LNCaP clone FGC (cell line): ENCODE results near the gene LCP1.

Experiments
- DNase-seq: peaks from one replicate; pipeline ENCODE4 v3.0.0-alpha.2; 2011; ENCODE audit warnings: low read depth
- H3K4me3 ChIP-seq: 2 replicates; pipeline ENCODE4 v1.5.1; 2011; ENCODE audit warnings: mild to moderate bottlenecking, low read depth, low read length, control low read depth
- TF ChIP-seq, protein P1 (sequence below): IDR thresholded peaks from 2 replicates; pipeline ENCODE4 v1.5.1; 2012; ENCODE audit warnings: mild to moderate bottlenecking; ENCODE audit not compliant: control insufficient read depth, insufficient read depth; ENCODE audit errors: extremely low read depth

The LCP1 gene

DNA sequence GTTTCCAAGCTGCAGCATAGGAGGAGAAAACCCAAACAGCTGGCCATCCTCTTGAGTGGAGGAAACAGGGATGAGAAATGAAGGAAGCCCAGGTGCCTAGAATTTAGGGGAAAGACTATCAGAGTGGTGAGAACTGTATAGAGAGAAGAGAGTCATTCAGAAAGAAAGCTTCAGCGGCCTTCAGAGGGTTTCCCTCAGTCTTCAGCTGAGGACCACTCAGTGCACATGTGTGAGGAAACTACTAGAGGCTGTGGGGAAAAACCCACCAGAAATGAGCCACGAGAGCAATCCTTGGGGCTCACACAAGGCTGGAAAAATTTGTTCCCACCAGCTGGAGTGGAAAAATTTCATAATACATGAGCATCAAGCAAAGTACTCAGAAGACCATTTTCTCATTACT, 41.9 kb downstream of the LCP1 start:
- TF ChIP-seq, protein P1, sequence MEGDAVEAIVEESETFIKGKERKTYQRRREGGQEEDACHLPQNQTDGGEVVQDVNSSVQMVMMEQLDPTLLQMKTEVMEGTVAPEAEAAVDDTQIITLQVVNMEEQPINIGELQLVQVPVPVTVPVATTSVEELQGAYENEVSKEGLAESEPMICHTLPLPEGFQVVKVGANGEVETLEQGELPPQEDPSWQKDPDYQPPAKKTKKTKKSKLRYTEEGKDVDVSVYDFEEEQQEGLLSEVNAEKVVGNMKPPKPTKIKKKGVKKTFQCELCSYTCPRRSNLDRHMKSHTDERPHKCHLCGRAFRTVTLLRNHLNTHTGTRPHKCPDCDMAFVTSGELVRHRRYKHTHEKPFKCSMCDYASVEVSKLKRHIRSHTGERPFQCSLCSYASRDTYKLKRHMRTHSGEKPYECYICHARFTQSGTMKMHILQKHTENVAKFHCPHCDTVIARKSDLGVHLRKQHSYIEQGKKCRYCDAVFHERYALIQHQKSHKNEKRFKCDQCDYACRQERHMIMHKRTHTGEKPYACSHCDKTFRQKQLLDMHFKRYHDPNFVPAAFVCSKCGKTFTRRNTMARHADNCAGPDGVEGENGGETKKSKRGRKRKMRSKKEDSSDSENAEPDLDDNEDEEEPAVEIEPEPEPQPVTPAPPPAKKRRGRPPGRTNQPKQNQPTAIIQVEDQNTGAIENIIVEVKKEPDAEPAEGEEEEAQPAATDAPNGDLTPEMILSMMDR, result no peak
- DNase-seq, result no peak
- no peak overlapping the region for H3K4me3 ChIP-seq

DNA sequence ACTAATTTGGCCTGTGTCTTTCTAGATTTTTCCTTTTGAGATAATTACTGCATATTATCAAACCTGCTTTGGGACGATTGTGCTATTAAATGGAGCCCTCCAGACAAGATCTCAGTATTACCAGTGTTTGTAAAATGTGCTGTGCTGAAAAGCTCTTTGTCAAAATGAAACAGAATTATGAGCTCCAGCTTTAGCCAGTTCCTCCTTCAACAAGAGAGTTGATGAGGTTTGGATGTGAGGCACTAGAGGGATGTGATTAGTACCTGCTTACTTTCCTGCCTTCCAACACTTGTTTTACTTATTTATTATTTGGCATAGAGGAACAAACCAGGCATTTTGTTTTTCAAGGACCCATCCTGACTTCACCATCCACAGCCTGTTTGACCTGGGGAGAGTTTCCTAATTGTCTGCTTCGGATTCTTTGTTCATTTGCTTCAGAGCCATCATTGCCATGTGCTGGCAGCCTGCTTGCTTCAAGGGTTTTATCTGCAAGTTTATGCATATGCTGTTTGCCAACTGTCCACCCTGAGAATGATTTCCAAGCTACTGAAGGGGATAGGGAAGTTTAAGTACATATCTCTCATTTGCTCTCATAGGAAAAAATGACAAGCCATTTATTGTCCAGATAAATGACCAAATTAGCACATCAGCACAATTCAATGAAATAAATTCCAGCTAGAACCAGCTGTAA, 44.2 kb downstream of the LCP1 start:
- TF ChIP-seq, protein P1, result no peak
- no peak for DNase-seq
- no peak overlapping the region for H3K4me3 ChIP-seq

DNA sequence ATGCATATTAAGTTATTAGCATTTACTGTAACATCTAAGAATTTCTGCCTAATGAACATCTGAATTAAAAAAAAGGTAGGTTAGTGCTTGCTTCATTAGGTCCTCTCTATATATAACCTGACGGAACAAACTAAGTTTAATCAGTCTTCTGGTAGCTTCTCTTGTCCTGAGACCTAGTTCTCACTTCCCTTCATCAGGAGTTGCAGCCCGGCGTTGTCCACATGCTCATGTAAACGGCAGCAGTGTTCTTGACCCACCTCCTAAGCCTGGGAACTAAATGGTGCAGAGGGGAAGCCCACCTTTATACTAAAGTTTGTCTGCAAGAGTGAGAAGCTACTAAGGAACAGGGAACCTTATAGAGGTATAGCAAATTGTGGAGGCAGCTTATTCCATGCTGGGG, 45.3 kb downstream of the LCP1 start:
- DNase-seq, result no peak
- TF ChIP-seq, protein P1, result no peak

DNA sequence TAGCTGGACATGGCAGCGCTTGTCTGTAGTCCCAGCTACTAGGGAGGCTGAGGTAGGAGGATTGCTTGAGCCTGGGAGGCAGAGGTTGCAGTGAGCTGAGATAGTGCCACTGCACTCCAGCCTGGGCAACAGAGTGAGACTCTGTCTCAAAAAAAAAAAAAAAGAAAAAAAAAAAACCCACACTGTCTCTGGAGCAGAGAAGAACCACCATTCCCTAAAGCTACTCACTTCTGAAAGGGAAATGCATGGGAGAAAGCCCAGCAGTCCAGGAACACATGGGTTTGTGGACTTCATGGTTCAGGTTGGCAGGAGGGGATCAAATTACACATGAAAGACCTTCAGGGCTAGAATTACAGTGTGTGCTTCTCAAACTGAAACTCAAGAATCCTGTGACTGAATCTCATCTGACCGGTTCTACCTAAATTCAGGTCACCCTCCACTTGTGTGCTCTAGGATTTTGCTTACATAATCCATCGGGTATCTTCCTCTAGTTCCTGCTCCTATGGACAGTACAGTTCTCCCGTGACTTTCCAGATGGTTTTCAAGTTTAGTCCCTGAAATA, 46.9 kb downstream of the LCP1 start:
- peak overlapping the region; percentile 17; the same call in 1 of the 2 replicates for H3K4me3 ChIP-seq
- peak; percentile 99 for DNase-seq
- TF ChIP-seq, protein P1, result no peak

More for the DNA sequence above, 45.3 kb downstream of the LCP1 start:
- H3K4me3 ChIP-seq, result no peak overlapping the region

DNA sequence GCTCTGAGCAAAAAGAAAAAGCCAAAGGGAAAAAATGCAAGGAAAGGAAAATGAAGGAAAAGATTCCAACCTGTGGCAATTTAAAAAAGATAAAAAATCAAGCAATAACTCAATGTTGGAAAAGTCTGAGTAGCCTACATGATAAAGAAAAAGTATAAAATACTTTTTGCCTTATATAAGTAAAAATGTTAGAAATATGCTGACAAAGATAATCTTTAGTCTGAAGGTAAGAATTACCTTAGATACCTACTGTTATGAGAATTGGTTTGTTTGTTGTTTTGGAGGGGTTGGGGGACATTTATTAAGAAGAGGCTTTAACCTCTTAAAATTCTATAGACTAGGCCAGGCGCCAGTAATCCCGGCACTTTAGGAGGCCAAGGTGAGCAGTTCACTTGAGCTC, 47.5 kb downstream of the LCP1 start:
- peak overlapping the region; percentile 17; the same call in 1 of the 2 replicates for H3K4me3 ChIP-seq
- TF ChIP-seq, protein P1, result no peak
- no peak for DNase-seq

DNA sequence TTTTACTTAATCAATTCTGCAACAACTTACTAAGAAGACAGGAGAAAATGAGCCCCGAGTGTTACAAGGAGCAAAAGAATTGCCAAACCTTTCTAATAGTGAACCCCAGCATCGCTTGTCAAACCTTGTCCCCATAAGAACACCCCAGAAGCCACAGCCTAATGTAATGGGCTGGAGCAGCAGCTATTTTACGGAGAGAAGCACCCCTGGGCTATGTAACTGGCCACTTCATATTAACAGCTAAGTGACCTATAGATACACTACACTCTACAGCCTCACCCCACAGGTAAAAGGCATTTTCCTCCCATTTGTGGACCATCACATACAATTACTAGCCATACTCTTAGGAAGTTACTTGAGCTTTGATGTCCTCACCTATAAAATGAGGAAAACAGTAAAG, 49.9 kb downstream of the LCP1 start:
- TF ChIP-seq, protein P1, result no peak
- DNase-seq, result no peak
- H3K4me3 ChIP-seq, result no peak overlapping the region

DNA sequence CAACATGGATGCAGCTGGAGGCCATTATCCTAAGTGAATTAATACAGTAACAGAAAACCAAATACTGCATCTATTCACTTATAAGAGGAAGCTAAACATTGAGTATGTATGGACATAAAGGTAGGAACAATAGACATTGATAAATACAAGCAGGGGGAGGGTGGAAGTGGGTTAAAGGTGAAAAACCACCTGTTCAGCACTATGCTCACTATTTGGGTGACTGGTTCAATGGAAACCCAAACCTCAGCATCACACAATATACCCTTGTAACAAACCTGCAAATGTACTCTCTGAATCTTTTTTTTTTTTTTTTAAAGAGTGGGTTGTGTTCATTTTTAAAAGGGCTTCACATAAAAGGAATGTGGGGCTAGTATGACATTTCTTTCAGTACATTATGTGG, 50.3 kb downstream of the LCP1 start:
- TF ChIP-seq, protein P1, result no peak
- DNase-seq, result no peak
- no peak overlapping the region for H3K4me3 ChIP-seq
